ENCODE measurements around the gene SLC17A9. TPM values are rescaled to one million over a fixed set of nuclear protein-coding genes. Genes with fewer than 3 reads are reported as not detected.

The SLC17A9 gene
- total and polyA plus RNA-seq, 2 experiments from 2014 or later, result 32.0 to 39.3 TPM

GRCh38 chr20:62906209-62906608 lies 46.3 kb upstream of the SLC17A9 start:
- DNase-seq (ENCODE audit: low spot score) (no peak), ATAC-seq (no peak)
- H3K9me3 Mint-ChIP-seq, result no peaks in the 10 kb centered on the region
- Histone ChIP-seq H3K27ac (ENCODE audit: low read depth) (peak overlapping the region; percentile 50; the same call in 1 of the 2 replicates), H3K4me3 (no peak overlapping the region), H3K36me3 (ENCODE audit: insufficient read depth) (peaks cover 91% of the 10 kb centered on the region), H3F3A (replicated peaks; ENCODE audit: low read depth) (peaks cover 92% of the 10 kb centered on the region), H3K9me2 (ENCODE audit: insufficient read depth) (no peaks in the 10 kb centered on the region), H3K4me2 (no peak overlapping the region), H3K4me1 (ENCODE audit: insufficient read depth) (peaks cover 12% of the 10 kb centered on the region; the same call in 1 of the 2 replicates), H3K79me2 (replicated peaks; ENCODE audit: insufficient read depth) (peaks cover 68% of the 10 kb centered on the region), H4K20me1 (replicated peaks; ENCODE audit: insufficient read depth) (peaks cover 80% of the 10 kb centered on the region), H2AFZ (no peak overlapping the region), H3K27me3 (ENCODE audit: insufficient read depth) (no peaks in the 10 kb centered on the region)
- TF ChIP-seq CTCF (conservative IDR thresholded peaks at IDR 0.05; ENCODE audit: low read depth in 2 of 2), result no peak
- TF ChIP-seq EZH2 (IDR thresholded peaks at IDR 0.05; ENCODE audit: low read depth, unreplicated experiment), result no peak
- no peak for TF ChIP-seq ZNF331 (CRISPR knock-in tag; IDR thresholded peaks at IDR 0.05; ENCODE audit: low read depth)
- no peak for TF ChIP-seq ZNF114 (CRISPR knock-in tag; IDR thresholded peaks at IDR 0.05)
- TF ChIP-seq NANOG (IDR thresholded peaks at IDR 0.05; ENCODE audit: borderline replicate concordance), result no peak
- TF ChIP-seq POLR2AphosphoS5 (IDR thresholded peaks at IDR 0.05; ENCODE audit: low read depth), result no peak
- TF ChIP-seq STAT1 (IDR thresholded peaks at IDR 0.05; ENCODE audit: unreplicated experiment), result no peak
- no peak for TF ChIP-seq JUNB (IDR thresholded peaks at IDR 0.05; ENCODE audit: unreplicated experiment)
- TF ChIP-seq REST (IDR thresholded peaks at IDR 0.05; ENCODE audit: unreplicated experiment), result no peak
- peaks cover 6% of the 10 kb centered on the region for H3K4me1 Mint-ChIP-seq
- peaks cover 98% of the 10 kb centered on the region for H3K36me3 Mint-ChIP-seq (ENCODE audit: low read depth)
- no peak overlapping the region for H3K4me3 Mint-ChIP-seq
- no peak overlapping the region for H3K27ac Mint-ChIP-seq
- peaks cover 15% of the 10 kb centered on the region for H3K27me3 Mint-ChIP-seq (ENCODE audit: insufficient read depth, low read depth, poor library complexity)

GRCh38 chr20:62906647-62907375 lies 45.7 kb upstream of the SLC17A9 start:
- Mint-ChIP-seq H3K27me3 (ENCODE audit: insufficient read depth, low read depth, poor library complexity) (peaks cover 11% of the 10 kb centered on the region), H3K27ac (no peak overlapping the region), H3K4me1 (peaks cover under 1% of the 10 kb centered on the region), H3K36me3 (ENCODE audit: low read depth) (peaks cover 98% of the 10 kb centered on the region), H3K4me3 (no peak overlapping the region), H3K9me3 (no peaks in the 10 kb centered on the region)
- no peaks in the 10 kb centered on the region for H3K27me3 ChIP-seq (ENCODE audit: insufficient read depth)
- H3K79me2 ChIP-seq (replicated peaks; ENCODE audit: insufficient read depth), result peaks cover 74% of the 10 kb centered on the region
- H3K27ac ChIP-seq (ENCODE audit: low read depth), result peak overlapping the region; percentile 84
- peaks cover 81% of the 10 kb centered on the region for H4K20me1 ChIP-seq (replicated peaks; ENCODE audit: insufficient read depth)
- ATAC-seq (no peak), DNase-seq (ENCODE audit: low spot score) (no peak)
- H3K9me2 ChIP-seq (ENCODE audit: insufficient read depth), result no peaks in the 10 kb centered on the region
- H3K36me3 ChIP-seq (ENCODE audit: insufficient read depth), result peaks cover 94% of the 10 kb centered on the region
- H2AFZ ChIP-seq, result no peak overlapping the region
- H3F3A ChIP-seq (replicated peaks; ENCODE audit: low read depth), result peaks cover 92% of the 10 kb centered on the region
- H3K4me3 ChIP-seq, result no peak overlapping the region
- no peak overlapping the region for H3K4me2 ChIP-seq
- H3K4me1 ChIP-seq (ENCODE audit: insufficient read depth), result peaks cover 6% of the 10 kb centered on the region; the same call in 1 of the 2 replicates
- TF ChIP-seq ZNF331 (CRISPR knock-in tag; IDR thresholded peaks at IDR 0.05; ENCODE audit: low read depth) (no peak), ZNF114 (CRISPR knock-in tag; IDR thresholded peaks at IDR 0.05) (no peak), JUNB (IDR thresholded peaks at IDR 0.05; ENCODE audit: unreplicated experiment) (no peak), EZH2phosphoT487 (IDR thresholded peaks at IDR 0.05; ENCODE audit: unreplicated experiment) (no peak), POLR2AphosphoS5 (IDR thresholded peaks at IDR 0.05; ENCODE audit: low read depth) (no peak), ETS1 (IDR thresholded peaks at IDR 0.05) (no peak), REST (IDR thresholded peaks at IDR 0.05; ENCODE audit: unreplicated experiment) (no peak), NANOG (IDR thresholded peaks at IDR 0.05; ENCODE audit: borderline replicate concordance) (no peak)
